B cell (primary cell): ENCODE measurements around the gene GLCCI1. TPM values are rescaled to one million over a fixed set of nuclear protein-coding genes. Genes with fewer than 3 reads are reported as not detected.

Experiments
- ATAC-seq: fragments of 200-7000 bp; cut with Tn5 transposase; one replicate; pipeline ENCODE4 v1.10.0; 2021; ENCODE audit warnings: low read depth, mild to moderate bottlenecking, moderate number of reproducible peaks, moderate library complexity
- CTCF ChIA-PET: fragments of 350-600 bp; sonication (Branson Sonifier 250); formaldehyde crosslinking; loops from one replicate; lab custom pipeline; 2021; ENCODE audit warnings: antibody characterized with exemption, inconsistent platforms; lab: Charles Lee
- POLR2A ChIA-PET: fragments of 350-600 bp; sonication (Branson Sonifier 250); formaldehyde crosslinking; loops from one replicate; lab custom pipeline; 2021; ENCODE audit warnings: antibody characterized with exemption; lab: Charles Lee
- DNase-seq: peaks from one replicate; pipeline ENCODE4 v3.0.0; 2013
- H2AFZ ChIP-seq: 2 replicates; pipeline ENCODE4 v1.6.1; 2012; ENCODE audit warnings: mild to moderate bottlenecking, low read depth, low read length; ENCODE audit not compliant: insufficient read depth, poor library complexity, severe bottlenecking
- H3K27ac ChIP-seq, 2 donors: 1 replicate in 1 of 2; 2 replicates in 1 of 2; pipeline ENCODE4 v1.5.1; 2012 to 2013; ENCODE audit warnings: low read length in 2 of 2, mild to moderate bottlenecking in 2 of 2, moderate library complexity in 1 of 2
- H3K27me3 ChIP-seq, 4 experiments: fragments of 200-600 bp in 1 of 4; sonication (generic) in 1 of 4; replicated peaks in 1 of 4; 1 replicate in 2 of 4; 2 replicates in 2 of 4; pipeline versions ENCODE4 v1.6.1 to v1.7.0; 2013 to 2016; ENCODE audit warnings: low read length in 3 of 4, mild to moderate bottlenecking in 2 of 4, mixed read lengths in 1 of 4, moderate library complexity in 1 of 4; ENCODE audit not compliant: insufficient read depth in 4 of 4, control insufficient read depth in 3 of 4; ENCODE audit errors: control extremely low read depth in 1 of 4
- H3K36me3 ChIP-seq, 2 experiments: replicated peaks in 1 of 2; 1 replicate in 1 of 2; 2 replicates in 1 of 2; pipeline versions ENCODE4 v1.6.1 to v1.7.1; 2013; ENCODE audit warnings: low read length in 1 of 2; ENCODE audit not compliant: insufficient read depth in 2 of 2, control insufficient read depth in 1 of 2; ENCODE audit errors: control extremely low read depth in 1 of 2, extremely low read depth in 1 of 2
- H3K4me1 ChIP-seq, 2 donors: fragments of 200-600 bp in 1 of 2; sonication (generic) in 1 of 2; 1 replicate in 1 of 2; 2 replicates in 1 of 2; pipeline versions ENCODE4 v1.5.1 to v1.6.1; 2013 to 2017; ENCODE audit warnings: low read length in 2 of 2; ENCODE audit not compliant: control insufficient read depth in 2 of 2, insufficient read depth in 2 of 2
- H3K4me2 ChIP-seq: replicated peaks from 2 replicates; pipeline ENCODE3; 2012; ENCODE audit warnings: mild to moderate bottlenecking, low read depth, low read length; ENCODE audit not compliant: poor library complexity, severe bottlenecking
- H3K4me3 ChIP-seq, 5 experiments: fragments of 200-600 bp in 1 of 5; sonication (generic) in 1 of 5; 1 replicate in 3 of 5; 2 replicates in 2 of 5; pipeline versions ENCODE4 v1.5.1 to v1.7.0; 2011 to 2016; ENCODE audit warnings: low read length in 4 of 5, mild to moderate bottlenecking in 4 of 5, low read depth in 2 of 5, control low read depth in 1 of 5, moderate library complexity in 1 of 5; ENCODE audit not compliant: insufficient read depth in 1 of 5; ENCODE audit errors: control extremely low read depth in 1 of 5, extremely low read depth in 1 of 5
- H3K79me2 ChIP-seq: fragments of 200-600 bp; sonication (generic); one replicate; pipeline ENCODE4 v1.6.0; 2016; ENCODE audit warnings: low read length; ENCODE audit not compliant: control insufficient read depth, insufficient read depth
- H3K9ac ChIP-seq: fragments of 200-600 bp; sonication (generic); 2 replicates; pipeline ENCODE4 v1.6.1; 2017; ENCODE audit warnings: mild to moderate bottlenecking, low read length, moderate library complexity
- H3K9me3 ChIP-seq, 3 donors: one replicate each; pipeline versions ENCODE4 v1.6.1 to v1.7.1; 2013; ENCODE audit warnings: low read length in 2 of 3; ENCODE audit not compliant: control insufficient read depth in 2 of 3, insufficient read depth in 1 of 3; ENCODE audit errors: control extremely low read depth in 1 of 3
- H4K20me1 ChIP-seq: 2 replicates; pipeline ENCODE4 v1.6.0; 2012; ENCODE audit warnings: mild to moderate bottlenecking, low read length; ENCODE audit not compliant: insufficient read depth, control insufficient read depth, poor library complexity, severe bottlenecking
- H3K27ac Mint-ChIP-seq: one replicate; pipeline ENCODE4 v1.8.0; 2021; ENCODE audit warnings: mixed read lengths
- H3K27me3 Mint-ChIP-seq: one replicate; pipeline ENCODE4 v1.8.0; 2021; ENCODE audit warnings: mixed read lengths
- H3K4me1 Mint-ChIP-seq: one replicate; pipeline ENCODE4 v1.8.0; 2021; ENCODE audit warnings: mixed read lengths
- H3K4me3 Mint-ChIP-seq: one replicate; pipeline ENCODE4 v1.8.0; 2021; ENCODE audit warnings: mixed read lengths
- H3K9me3 Mint-ChIP-seq: one replicate; pipeline ENCODE4 v1.8.0; 2022; ENCODE audit warnings: mixed read lengths; ENCODE audit not compliant: insufficient read depth
- EZH2 ChIP-seq: IDR thresholded peaks from 2 replicates; pipeline ENCODE4 v1.6.1; 2012; ENCODE audit warnings: borderline replicate concordance, low read depth, mild to moderate bottlenecking, moderate library complexity, low read length; ENCODE audit not compliant: insufficient read depth, poor library complexity, severe bottlenecking
- WGBS: methylation state at CpG from one replicate; pipeline ENCODE4 v1.1.5; 2013; ENCODE audit warnings: missing lambda C conversion rate; ENCODE audit not compliant: insufficient coverage; 5-methylcytosine and 5-hydroxymethylcytosine counted together
- intact Hi-C: fragments of 100-400 bp; cut with micrococcal nuclease; formaldehyde crosslinking; loops from one replicate; pipeline ENCODE4 v1.10.0; 2022
- polyA plus RNA-seq: library from polyadenylated mRNA; depleted of rRNA; stranded (reverse); fragments of >200 nt; gene quantifications from 2 replicates; pipeline ENCODE4 v1.2.3, GENCODE V29; 2012
- total RNA-seq, 2 donors: library from RNA; stranded (reverse); fragments of 120-200 nt in 1 of 2; gene quantifications; 1 replicate in 1 of 2; 2 replicates in 1 of 2; pipeline versions ENCODE4 v1.2.3 to v1.2.4, GENCODE V29; 2013 to 2022
- TF ChIP-seq, protein P1 (sequence below): fragments of 200-600 bp; IDR thresholded peaks from one replicate; pipeline ENCODE4 v1.8.0; 2022; ENCODE audit warnings: antibody characterized with exemption, mild to moderate bottlenecking

The GLCCI1 gene
- total and polyA plus RNA-seq, 2 donors (not counting 1 experiment from before 2014, with no cell fraction given): 17.7 to 50.3 TPM

GRCh38 chr7:7959979-7960670 lies 8.5 kb upstream of the GLCCI1 start:
- H3K4me2 ChIP-seq: no peak overlapping the region
- H3K36me3 ChIP-seq: peaks cover 0 to 1% of the 10 kb centered on the region in 2 experiments
- no peaks in the 10 kb centered on the region for H3K9me3 Mint-ChIP-seq
- ChIA-PET POLR2A (interaction anchor here (0.7 kb wide), 1 partner anchor 160 kb away, joined by 3 read pairs; no protein-coding TSS in a partner anchor), CTCF (no interaction called here)
- H4K20me1 ChIP-seq: no peaks in the 10 kb centered on the region
- no peak overlapping the region for H3K9ac ChIP-seq
- no peak for ATAC-seq
- peaks cover 4 to 9% of the 10 kb centered on the region in 2 donors for H3K4me1 ChIP-seq
- H3K4me3 Mint-ChIP-seq: no peak overlapping the region
- H3K9me3 ChIP-seq: no peaks in the 10 kb centered on the region
- no peaks in the 10 kb centered on the region for H3K27me3 Mint-ChIP-seq
- TF ChIP-seq EZH2: no peak
- TF ChIP-seq, protein P1, sequence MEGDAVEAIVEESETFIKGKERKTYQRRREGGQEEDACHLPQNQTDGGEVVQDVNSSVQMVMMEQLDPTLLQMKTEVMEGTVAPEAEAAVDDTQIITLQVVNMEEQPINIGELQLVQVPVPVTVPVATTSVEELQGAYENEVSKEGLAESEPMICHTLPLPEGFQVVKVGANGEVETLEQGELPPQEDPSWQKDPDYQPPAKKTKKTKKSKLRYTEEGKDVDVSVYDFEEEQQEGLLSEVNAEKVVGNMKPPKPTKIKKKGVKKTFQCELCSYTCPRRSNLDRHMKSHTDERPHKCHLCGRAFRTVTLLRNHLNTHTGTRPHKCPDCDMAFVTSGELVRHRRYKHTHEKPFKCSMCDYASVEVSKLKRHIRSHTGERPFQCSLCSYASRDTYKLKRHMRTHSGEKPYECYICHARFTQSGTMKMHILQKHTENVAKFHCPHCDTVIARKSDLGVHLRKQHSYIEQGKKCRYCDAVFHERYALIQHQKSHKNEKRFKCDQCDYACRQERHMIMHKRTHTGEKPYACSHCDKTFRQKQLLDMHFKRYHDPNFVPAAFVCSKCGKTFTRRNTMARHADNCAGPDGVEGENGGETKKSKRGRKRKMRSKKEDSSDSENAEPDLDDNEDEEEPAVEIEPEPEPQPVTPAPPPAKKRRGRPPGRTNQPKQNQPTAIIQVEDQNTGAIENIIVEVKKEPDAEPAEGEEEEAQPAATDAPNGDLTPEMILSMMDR: no peak
- H2AFZ ChIP-seq: no peak overlapping the region
- H3K4me1 Mint-ChIP-seq: peaks cover 9% of the 10 kb centered on the region
- H3K27me3 ChIP-seq: no peaks in the 10 kb centered on the region
- H3K27ac ChIP-seq: no peak overlapping the region
- H3K27ac Mint-ChIP-seq: no peak overlapping the region
- H3K79me2 ChIP-seq: no peaks in the 10 kb centered on the region
- intact Hi-C loops: loop anchor here (10.0 kb wide), 1 partner anchor 705 kb away; no protein-coding TSS in a partner anchor
- 59% methylated on average over 2 of the region's 4 CpGs for WGBS
- no peak for DNase-seq
- no peak overlapping the region for H3K4me3 ChIP-seq

DNA sequence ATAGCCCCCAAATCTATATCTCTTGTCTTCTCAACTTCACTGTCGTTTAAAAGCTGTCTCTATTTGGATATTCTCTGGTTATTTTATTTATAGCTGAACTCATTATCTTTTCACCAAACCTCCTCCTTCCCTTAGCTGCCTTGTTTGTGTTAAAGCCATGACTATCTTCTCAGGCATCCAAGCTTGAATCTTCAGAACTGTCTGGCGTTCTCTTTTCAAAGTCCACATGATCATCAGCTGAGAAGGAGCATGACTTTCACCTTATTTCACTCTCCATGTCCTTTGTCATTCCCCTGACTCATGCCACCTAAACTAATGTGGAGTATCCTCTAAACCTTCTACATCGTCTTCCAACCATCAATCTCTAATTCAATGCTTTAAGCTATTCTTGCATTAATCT lies 5.7 kb upstream of the GLCCI1 start:
- Histone ChIP-seq H3K9me3 (no peaks in the 10 kb centered on the region), H3K4me3 (no peak overlapping the region), H3K9ac (no peak overlapping the region), H3K27me3 (no peaks in the 10 kb centered on the region), H3K79me2 (no peaks in the 10 kb centered on the region), H3K4me2 (no peak overlapping the region), H3K36me3 (no peaks in the 10 kb centered on the region), H4K20me1 (no peaks in the 10 kb centered on the region), H2AFZ (no peak overlapping the region), H3K4me1 (peaks cover 12 to 15% of the 10 kb centered on the region in 2 donors), H3K27ac (no peak overlapping the region)
- H3K4me3 Mint-ChIP-seq: no peak overlapping the region
- TF ChIP-seq, protein P1: no peak
- no peak for TF ChIP-seq EZH2
- 100% methylated on average over 2 of the region's 3 CpGs for WGBS
- no peak overlapping the region for H3K27ac Mint-ChIP-seq
- H3K27me3 Mint-ChIP-seq: no peaks in the 10 kb centered on the region
- intact Hi-C loops: loop anchor here (10.0 kb wide), 1 partner anchor 708 kb away; no protein-coding TSS in a partner anchor
- DNase-seq (no peak), ATAC-seq (no peak)
- POLR2A ChIA-PET: no interaction called here
- CTCF ChIA-PET: interaction anchor here (1.4 kb wide), 1 partner anchor 254 kb away, joined by 5 read pairs; no protein-coding TSS in a partner anchor
- H3K4me1 Mint-ChIP-seq: peaks cover 22% of the 10 kb centered on the region
- H3K9me3 Mint-ChIP-seq: no peaks in the 10 kb centered on the region
